GM23338 (cell line): ENCODE measurements around the gene CHRNB2.

Source experiments
- EZH2 ChIP-seq: fragments of 200-600 bp; sonication (generic); IDR thresholded peaks from one replicate; pipeline ENCODE4 v1.8.0; 2017; ENCODE audit warnings: antibody characterized with exemption, mild to moderate bottlenecking, low read depth; ENCODE audit not compliant: unreplicated experiment
- TF ChIP-seq, protein P1 (sequence below), 2 experiments: fragments of 200-600 bp in 1 of 2; sonication (generic) in 1 of 2; conservative IDR thresholded peaks; 2 replicates each; pipeline versions ENCODE4 v1.5.1 to v1.6.1; 2016 to 2017; ENCODE audit warnings: antibody characterized with exemption in 2 of 2, low read depth in 2 of 2, mild to moderate bottlenecking in 2 of 2, moderate library complexity in 1 of 2
- TF ChIP-seq, protein P2 (sequence below): IDR thresholded peaks from one replicate; pipeline ENCODE4 v1.6.1; 2018; ENCODE audit warnings: antibody characterized with exemption; ENCODE audit not compliant: unreplicated experiment

DNA sequence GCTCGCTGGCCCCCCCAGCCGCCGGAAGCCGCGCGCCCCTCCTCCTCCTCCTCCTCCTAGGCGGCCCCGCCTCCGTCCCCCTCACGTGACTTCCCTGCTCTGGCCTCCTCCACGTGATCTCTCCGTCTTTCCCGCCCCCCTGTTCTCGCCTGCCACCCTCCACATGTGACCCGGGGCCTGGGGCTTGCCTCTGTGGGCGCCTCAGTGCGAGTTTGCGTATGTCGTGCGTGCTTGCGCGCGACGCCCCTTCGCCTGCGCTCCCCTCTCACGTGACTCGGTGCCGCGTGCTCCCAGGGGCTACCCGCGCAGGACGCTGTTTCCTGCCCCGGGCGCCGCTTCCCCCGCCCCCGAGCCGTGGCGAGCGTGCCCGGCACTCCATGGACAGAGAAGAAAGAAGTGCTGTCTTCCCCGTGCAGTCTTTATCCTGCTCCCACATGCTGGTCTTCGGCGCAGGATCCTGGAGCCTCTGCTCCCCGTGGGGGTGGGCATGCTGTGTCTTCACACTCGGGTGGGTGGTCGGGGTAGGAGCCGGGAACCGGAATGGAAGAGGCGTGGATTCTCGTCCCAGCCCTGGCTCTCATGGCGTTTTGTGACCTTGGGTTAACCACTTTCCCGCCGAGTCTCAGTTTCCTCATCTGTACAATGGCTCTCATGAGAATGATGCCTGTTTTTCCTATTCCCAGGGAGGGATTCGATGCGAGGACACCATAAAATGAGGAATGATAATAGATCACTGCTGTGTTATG is 8.7 kb upstream of the CHRNB2 start:
- TF ChIP-seq, protein P1, sequence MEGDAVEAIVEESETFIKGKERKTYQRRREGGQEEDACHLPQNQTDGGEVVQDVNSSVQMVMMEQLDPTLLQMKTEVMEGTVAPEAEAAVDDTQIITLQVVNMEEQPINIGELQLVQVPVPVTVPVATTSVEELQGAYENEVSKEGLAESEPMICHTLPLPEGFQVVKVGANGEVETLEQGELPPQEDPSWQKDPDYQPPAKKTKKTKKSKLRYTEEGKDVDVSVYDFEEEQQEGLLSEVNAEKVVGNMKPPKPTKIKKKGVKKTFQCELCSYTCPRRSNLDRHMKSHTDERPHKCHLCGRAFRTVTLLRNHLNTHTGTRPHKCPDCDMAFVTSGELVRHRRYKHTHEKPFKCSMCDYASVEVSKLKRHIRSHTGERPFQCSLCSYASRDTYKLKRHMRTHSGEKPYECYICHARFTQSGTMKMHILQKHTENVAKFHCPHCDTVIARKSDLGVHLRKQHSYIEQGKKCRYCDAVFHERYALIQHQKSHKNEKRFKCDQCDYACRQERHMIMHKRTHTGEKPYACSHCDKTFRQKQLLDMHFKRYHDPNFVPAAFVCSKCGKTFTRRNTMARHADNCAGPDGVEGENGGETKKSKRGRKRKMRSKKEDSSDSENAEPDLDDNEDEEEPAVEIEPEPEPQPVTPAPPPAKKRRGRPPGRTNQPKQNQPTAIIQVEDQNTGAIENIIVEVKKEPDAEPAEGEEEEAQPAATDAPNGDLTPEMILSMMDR (conservative IDR thresholded peaks at IDR 0.05; ENCODE audit: low read depth in 2 of 2), result no peak
- TF ChIP-seq, protein P2, sequence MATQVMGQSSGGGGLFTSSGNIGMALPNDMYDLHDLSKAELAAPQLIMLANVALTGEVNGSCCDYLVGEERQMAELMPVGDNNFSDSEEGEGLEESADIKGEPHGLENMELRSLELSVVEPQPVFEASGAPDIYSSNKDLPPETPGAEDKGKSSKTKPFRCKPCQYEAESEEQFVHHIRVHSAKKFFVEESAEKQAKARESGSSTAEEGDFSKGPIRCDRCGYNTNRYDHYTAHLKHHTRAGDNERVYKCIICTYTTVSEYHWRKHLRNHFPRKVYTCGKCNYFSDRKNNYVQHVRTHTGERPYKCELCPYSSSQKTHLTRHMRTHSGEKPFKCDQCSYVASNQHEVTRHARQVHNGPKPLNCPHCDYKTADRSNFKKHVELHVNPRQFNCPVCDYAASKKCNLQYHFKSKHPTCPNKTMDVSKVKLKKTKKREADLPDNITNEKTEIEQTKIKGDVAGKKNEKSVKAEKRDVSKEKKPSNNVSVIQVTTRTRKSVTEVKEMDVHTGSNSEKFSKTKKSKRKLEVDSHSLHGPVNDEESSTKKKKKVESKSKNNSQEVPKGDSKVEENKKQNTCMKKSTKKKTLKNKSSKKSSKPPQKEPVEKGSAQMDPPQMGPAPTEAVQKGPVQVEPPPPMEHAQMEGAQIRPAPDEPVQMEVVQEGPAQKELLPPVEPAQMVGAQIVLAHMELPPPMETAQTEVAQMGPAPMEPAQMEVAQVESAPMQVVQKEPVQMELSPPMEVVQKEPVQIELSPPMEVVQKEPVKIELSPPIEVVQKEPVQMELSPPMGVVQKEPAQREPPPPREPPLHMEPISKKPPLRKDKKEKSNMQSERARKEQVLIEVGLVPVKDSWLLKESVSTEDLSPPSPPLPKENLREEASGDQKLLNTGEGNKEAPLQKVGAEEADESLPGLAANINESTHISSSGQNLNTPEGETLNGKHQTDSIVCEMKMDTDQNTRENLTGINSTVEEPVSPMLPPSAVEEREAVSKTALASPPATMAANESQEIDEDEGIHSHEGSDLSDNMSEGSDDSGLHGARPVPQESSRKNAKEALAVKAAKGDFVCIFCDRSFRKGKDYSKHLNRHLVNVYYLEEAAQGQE, result peak; percentile 8
- no peak for TF ChIP-seq EZH2
